ENCODE results near the gene CYP2S1.

CYP2S1 gene

GRCh38 chr19:41189425-41190065, 3.5 kb upstream of the CYP2S1 start:
- no peak for TF ChIP-seq CTCF (IDR thresholded peaks at IDR 0.05)

GRCh38 chr19:41193430-41194156, 574 bp downstream of the CYP2S1 start:
- intact Hi-C loops (cut with DNase I; ENCODE audit: low total_unique reads) = no loop called here
- Histone ChIP-seq H3K4me3 (peak overlapping the region; percentile 20 to 35), H3K36me3 (no peaks in the 10 kb centered on the region), H3K27me3 (peaks cover 0 to 54% of the 10 kb centered on the region in 2 donors), H3K27ac (no peak overlapping the region), H3K4me1 (peaks cover 0 to 12% (median 7%) of the 10 kb centered on the region in 4 donors), H3K9me3 (no peaks in the 10 kb centered on the region)
- DNase-seq = no peak
- no peak for TF ChIP-seq CTCF (IDR thresholded peaks at IDR 0.05)

More at GRCh38 chr19:41189425-41190065, 3.5 kb upstream of the CYP2S1 start:
- Histone ChIP-seq H3K27ac (no peak overlapping the region), H3K27me3 (peaks cover 0 to 51% of the 10 kb centered on the region in 2 donors), H3K9me3 (no peaks in the 10 kb centered on the region), H3K36me3 (no peaks in the 10 kb centered on the region), H3K4me1 (peaks cover 0 to 12% (median 7%) of the 10 kb centered on the region in 4 donors), H3K4me3 (no peak overlapping the region)
- no peak for DNase-seq
- intact Hi-C loops (cut with DNase I; ENCODE audit: low total_unique reads) = no loop called here

- Histone ChIP-seq H3K36me3 (no peaks in the 10 kb centered on the region), H3K27me3 (peaks cover 0 to 56% of the 10 kb centered on the region in 2 donors), H3K27ac (no peak overlapping the region), H3K4me1 (peaks cover 0 to 12% (median 7%) of the 10 kb centered on the region in 4 donors), H3K9me3 (no peaks in the 10 kb centered on the region), H3K4me3 (no peak overlapping the region)
- DNase-seq = no peak
- intact Hi-C loops (cut with DNase I; ENCODE audit: low total_unique reads) = no loop called here
- TF ChIP-seq CTCF (IDR thresholded peaks at IDR 0.05) = no peak
These were observed 1.1 kb downstream of the CYP2S1 start for GRCh38 chr19:41194157-41194552.

DNA sequence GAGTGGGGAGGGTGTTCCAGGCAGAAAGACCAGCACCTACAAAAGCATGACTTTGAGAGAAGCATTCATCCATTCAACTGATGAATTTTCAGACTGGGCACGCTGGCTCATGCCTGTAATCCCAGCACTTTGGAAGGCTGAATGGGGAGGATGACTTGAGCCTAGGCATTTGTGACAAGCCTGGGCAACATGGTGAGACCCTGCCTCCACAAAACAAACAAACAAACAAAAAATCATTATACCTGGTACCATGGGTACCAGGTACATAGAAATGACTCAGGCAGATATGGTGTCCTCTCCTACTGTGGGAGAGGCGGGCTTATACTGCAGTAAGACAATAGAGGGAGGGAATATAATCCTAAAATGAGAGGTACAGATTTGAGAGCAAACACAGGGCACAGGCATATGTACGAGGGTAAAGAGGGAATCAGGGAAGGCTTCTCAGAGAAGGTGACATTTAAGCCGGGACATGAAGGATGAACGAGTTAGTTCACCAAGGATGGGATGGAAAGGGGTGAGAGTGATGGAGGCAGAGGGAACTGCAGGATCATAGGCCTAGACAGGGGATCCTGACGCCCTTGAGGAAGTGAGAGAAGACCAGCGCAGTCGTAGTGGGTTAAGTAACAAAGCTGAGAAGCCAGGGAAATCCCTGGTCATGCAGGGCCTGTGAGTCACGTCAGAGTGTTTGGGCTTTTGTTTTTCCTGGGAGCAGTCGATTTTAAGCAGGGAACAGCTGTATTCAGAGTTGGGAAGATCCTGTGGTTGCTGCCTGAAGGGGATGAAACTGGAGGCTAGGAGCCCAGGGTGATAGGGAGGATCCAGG, 2.9 kb downstream of the CYP2S1 start:
- H3K9me3 ChIP-seq = no peaks in the 10 kb centered on the region
- intact Hi-C loops (cut with DNase I; ENCODE audit: low total_unique reads) = no loop called here
- H3K27ac ChIP-seq = no peak overlapping the region
- peaks cover 0 to 12% (median 7%) of the 10 kb centered on the region in 4 donors for H3K4me1 ChIP-seq
- no peaks in the 10 kb centered on the region for H3K36me3 ChIP-seq
- H3K4me3 ChIP-seq = no peak overlapping the region
- H3K27me3 ChIP-seq = peaks cover 0 to 44% of the 10 kb centered on the region in 2 donors
- TF ChIP-seq CTCF (IDR thresholded peaks at IDR 0.05) = no peak
- no peak for DNase-seq

DNA sequence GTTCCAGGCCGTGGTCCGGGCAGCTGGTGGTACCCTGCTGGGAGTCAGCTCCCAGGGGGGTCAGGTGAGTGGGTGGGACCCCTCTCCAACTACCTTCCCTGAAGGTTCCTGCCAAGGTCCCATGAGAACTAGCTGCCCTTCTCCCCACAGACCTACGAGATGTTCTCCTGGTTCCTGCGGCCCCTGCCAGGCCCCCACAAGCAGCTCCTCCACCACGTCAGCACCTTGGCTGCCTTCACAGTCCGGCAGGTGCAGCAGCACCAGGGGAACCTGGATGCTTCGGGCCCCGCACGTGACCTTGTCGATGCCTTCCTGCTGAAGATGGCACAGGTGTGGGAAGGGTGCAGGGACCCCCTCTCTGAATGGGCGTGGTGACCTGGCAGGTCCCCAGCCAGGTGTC, 5.5 kb downstream of the CYP2S1 start:
- intact Hi-C loops (cut with DNase I; ENCODE audit: low total_unique reads) = no loop called here
- no peak for DNase-seq
- H3K4me3 ChIP-seq = no peak overlapping the region
- TF ChIP-seq CTCF (IDR thresholded peaks at IDR 0.05) = no peak
- H3K27ac ChIP-seq = no peak overlapping the region
- H3K9me3 ChIP-seq = no peaks in the 10 kb centered on the region
- H3K4me1 ChIP-seq = no peaks in the 10 kb centered on the region
- no peaks in the 10 kb centered on the region for H3K36me3 ChIP-seq
- peaks cover 0 to 21% of the 10 kb centered on the region in 2 donors for H3K27me3 ChIP-seq

All from tibial artery (tissue), 4 donors.